Putamen (tissue), 1 donor: ENCODE data around the gene CIDEB.
"Not testable (repeated sequence)": the region's sequence is repeated elsewhere in the genome, so short reads cannot be mapped to it uniquely, and the experiment has no call there.

ENCODE experiments used
- DNase-seq: peaks from one replicate; pipeline ENCODE4 v3.0.0-alpha.2; 2016; ENCODE audit warnings: low spot score

CIDEB gene, protein sequence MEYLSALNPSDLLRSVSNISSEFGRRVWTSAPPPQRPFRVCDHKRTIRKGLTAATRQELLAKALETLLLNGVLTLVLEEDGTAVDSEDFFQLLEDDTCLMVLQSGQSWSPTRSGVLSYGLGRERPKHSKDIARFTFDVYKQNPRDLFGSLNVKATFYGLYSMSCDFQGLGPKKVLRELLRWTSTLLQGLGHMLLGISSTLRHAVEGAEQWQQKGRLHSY

DNA sequence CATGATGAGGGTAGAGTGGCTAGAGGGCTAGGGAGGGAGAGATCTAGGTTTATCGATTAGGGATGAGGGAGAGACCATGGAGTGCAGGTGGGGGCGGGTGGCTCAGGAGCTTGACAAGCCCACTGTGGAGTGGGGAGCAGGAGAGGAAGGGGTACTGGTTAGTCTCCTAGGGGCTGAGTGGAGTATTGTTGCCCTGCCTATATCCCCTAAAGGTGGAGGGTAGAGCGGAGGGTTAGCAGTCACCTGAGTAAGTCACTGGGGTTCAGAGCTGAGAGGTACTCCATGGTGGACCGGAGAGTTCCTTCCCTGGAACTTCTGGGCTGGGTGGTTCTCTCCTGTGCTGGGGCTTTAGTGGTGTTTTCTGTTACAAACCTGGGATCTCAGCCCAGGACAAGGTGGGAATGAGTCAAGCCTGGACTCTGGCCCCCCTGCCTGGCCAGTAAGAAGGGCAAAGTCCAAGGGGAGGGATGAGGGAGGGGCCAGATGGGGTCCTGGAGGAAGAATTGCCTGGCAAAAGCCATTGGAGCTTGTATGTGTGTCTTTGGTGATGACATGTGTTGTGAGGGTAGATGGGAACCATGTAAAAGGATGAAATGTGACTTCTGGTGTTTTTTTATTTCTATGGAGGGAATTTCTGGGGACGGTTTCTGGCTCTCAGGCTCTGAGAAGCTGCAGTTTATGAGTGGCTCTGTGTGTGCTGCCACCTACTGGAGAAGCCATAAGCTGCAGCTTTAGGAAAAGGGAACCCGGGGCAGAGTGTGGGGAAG is at the start of gene CIDEB:
TSS of gene CIDEB (minus strand) at position 403 of the 767 bp plus-strand sequence. CDS start at position 284, 119 bp downstream.
- no peak for DNase-seq

DNA sequence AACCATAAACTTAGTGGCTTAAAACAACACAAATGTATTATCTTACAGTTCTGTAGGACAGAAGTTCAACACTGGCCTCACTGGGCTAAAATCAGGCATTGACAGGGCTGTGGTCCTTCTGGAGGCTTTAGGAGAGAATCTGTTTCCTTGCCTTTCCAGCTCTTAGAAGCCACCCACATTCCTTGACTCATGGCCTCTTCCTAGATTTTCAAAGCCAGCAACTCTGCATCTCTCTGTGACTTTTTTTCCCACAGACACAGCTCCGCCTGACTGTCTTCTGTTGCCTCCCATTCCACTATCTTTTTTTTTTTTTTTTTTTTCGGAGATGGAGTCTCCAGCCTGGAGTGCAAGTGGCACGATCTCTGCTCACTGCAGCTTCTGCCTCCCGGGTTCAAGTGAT is 48.4 kb upstream of the CIDEB start:
- no peak for DNase-seq

DNA sequence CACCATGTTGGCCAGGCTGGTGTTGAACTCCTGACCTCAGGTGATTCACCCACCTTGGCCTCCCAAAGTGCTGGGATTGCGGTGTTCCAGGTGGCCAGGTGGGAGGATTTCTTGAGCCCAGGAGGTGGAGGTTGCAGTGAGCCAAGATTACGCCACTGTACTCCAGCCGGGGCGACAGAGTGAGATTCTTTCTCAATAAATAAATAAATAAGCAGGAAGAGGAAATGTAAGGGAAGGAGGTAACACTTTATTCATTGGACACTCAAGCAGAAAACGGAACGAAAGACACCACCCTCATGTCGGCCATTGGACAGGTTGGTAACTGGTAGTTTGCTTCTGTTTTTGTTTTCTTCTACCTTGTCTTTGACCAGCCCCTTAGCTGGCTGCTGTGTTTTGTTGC is 47.2 kb upstream of the CIDEB start:
- no peak for DNase-seq

DNA sequence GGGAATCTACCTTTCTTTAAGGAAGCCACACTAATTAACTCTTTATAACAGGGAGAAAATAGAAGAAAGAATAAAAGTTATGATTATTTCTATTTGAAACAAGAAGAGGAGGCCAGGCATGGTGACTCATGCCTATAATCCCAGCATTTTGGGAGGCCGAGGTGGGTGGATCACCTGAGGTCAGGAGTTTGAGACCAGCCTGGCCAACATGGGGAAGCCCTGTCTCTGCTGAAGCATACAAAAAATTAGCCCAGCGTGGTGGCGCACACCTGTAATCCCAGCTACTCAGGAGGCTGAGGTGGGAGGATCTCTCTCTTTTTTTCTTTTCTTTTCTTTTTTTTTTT is 46.7 kb upstream of the CIDEB start:
- DNase-seq = not testable (repeated sequence)

DNA sequence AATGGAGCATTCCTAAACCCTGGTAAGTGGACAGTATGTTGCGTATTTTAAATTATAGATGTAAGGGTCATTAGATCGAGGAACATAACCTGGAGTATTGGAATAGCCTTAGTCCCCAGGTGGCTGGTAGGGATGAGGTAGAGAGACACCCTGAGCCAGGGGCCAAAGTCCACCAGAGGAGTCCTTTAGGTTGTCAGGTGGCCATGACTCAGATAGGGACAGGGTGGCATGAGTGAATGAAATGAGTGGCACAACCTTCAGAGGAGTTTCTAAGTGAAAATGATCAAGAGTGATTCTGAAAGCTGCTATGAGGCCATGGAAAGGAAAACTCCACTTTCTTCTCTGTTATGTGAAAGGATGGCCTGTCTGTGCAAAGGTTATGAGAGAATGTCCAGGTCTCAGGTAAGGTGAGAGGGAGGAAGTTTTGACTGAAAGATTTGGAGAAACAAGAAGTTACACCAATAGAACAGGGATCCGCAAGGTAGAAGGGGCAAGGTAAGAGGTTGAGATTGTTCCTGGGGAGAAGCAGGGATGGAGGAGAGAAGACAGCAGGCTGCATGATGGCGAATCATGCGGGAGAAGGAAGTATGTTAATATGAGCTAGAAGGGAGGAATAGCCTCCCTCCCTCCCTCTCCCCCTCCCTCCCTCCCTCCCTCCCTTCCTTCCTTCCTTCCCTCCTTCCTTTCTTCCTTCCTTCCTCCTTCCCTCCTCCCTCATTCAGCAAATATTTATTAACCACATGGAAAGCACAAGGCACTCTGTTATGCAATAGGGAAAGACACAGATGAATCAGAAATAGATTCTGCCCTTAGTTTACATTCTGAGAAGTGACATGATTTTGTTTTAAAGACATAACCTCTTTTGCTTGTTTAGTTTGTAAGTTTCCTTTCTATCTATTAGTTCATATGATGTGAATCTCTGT is 46.0 kb upstream of the CIDEB start:
- no peak for DNase-seq

DNA sequence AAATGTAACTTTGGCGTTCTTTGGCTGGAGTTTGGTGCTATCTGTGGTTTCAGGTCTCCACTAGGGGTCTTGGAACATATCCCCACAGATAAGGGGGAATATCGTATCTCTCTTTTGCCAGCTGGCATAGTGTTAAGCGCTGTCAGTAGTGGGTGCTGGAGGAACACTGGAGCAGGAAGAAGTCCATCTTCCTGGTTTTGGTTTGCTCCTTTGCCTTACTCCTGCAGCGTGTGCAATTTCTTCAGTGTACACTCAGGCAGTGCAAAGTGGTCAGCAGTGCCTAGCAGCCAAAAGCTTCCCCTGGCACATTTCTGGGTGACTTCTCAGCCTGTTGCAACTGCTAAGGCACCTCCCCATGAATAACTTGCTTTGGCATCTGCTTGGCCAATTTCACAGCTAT is 43.7 kb upstream of the CIDEB start:
- no peak for DNase-seq

DNA sequence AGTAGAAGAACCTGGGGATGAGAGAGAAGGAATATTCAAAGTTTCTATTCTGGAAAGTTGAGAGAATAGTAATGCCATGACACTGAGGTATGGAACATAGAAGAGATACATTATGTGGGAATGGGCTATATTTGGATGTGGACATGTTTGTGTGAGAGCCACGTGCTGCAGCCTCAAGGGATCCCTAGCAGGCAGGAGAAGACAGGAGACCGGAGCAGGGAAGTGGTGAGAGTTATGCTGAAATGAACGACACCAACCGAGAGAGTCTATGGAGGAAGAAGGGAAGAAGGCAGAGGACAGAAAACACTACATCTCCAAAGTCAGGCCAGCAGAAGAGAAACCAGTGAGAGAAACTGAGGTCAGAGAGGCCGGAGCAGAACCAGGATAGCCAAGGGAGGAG is 42.0 kb upstream of the CIDEB start:
- no peak for DNase-seq

DNA sequence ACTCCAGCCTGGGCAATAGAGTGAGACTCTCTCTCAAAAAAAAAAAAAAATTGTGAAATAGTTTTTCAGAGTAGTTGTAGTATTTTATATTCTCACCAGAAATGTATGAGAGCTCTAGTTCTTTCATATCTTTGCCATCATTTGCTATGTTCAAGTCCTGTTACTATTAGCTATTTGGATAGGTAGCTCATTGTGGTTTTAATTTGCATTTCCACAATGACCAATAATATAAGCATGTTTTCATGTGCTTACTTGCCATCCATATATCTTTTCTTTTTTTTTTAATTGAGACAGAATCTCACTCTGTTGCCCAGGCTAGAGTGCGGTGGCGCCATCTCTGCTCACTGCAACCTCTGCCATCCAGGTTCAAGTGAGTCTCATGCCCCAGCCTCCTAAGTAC is 40.4 kb upstream of the CIDEB start:
- DNase-seq = no peak

DNA sequence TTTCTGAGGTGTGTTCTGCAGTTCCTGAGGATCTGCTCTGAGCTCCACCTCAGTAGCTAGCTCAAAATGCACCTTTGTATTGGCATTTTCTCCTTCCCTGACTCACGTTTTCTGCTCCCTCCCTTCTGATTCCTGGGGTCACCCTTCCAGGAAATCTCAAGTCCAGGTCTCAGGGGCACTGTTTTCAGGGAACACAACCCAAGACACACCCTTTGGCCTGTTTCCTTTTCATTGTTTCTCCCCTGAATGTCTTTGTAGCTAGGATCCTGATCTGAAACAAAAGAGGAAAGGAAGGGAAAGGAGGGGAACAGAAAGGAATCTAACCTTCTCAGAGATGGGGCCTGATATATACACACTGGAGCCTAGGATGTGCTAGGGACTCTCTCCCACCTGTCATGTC is 39.4 kb upstream of the CIDEB start:
- no peak for DNase-seq

DNA sequence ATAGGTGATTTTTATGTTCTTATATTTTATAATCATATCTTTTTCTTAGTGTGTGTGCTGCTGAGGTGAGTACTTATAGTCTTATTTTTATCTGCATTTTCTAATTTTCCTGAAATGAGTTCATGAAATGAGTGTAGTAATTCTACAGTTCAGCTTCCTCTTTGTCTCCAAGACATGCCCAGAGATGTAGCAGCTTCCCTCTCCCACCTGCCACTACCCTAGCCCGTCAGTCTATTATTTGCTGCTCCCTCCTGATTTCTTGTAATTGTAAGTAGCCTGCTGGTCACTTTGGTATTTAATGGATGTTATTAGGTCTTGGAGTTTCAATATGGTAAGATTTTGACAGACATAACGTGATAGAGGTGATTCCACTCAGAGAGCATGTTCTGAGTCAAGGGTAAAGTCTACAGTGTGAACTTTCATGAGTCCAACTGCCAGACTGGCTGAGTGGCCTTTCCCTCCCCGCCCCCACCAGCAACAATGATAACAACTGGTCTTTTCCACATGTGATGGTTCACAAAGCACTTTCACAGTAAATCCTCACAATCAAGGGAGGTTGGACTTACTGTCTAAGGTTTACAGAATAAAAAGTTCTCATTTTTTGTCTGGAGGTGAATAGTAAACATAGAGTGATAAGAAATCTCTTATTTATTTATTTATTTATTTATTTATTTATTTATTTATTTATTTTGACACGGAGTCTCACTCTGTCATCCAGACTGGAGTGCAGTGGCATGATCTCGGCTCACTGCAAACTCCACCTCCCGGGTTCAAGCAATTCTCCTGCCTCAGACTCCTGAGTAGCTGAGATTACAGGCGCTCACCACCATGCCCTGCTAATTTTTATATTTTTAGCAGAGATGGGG is 36.3 kb upstream of the CIDEB start:
- DNase-seq = no peak

DNA sequence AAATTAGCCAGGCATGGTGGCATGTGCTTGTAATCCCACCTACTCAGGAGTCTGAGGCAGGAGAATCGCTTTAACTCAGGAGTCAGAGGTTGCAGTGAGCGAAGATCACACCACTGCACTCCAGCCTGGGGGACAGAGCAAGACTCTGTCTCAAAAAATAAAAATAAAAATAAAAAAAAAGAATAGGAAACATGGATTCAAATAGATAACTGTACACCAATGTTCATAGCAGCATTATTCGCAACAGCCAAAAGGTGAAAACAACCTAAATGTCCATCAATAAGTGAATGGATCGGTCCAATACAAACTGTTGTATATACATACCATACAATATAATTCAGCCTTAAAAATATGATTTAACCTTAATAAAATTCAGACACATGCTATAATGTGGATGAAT is 35.1 kb upstream of the CIDEB start:
- no peak for DNase-seq

DNA sequence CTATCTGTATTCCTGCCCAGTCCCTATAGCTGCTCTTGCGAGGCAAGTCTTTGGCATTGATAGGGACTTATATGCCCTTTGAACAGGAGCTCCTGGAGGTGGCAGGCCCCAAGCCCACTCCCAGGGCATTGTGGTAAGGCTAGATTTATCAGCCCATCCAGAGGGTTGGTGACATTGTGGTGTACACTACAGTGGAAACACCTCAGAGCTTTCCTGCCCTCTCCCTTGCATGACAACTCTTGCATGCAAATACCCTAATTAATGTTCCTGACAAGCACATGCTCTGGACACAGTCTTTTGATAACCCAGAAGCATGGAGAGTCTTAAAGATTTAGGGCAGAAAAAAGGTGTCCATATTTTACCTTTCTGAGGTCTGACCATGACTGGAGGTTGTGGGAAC is 32.8 kb upstream of the CIDEB start:
- DNase-seq = no peak

DNA sequence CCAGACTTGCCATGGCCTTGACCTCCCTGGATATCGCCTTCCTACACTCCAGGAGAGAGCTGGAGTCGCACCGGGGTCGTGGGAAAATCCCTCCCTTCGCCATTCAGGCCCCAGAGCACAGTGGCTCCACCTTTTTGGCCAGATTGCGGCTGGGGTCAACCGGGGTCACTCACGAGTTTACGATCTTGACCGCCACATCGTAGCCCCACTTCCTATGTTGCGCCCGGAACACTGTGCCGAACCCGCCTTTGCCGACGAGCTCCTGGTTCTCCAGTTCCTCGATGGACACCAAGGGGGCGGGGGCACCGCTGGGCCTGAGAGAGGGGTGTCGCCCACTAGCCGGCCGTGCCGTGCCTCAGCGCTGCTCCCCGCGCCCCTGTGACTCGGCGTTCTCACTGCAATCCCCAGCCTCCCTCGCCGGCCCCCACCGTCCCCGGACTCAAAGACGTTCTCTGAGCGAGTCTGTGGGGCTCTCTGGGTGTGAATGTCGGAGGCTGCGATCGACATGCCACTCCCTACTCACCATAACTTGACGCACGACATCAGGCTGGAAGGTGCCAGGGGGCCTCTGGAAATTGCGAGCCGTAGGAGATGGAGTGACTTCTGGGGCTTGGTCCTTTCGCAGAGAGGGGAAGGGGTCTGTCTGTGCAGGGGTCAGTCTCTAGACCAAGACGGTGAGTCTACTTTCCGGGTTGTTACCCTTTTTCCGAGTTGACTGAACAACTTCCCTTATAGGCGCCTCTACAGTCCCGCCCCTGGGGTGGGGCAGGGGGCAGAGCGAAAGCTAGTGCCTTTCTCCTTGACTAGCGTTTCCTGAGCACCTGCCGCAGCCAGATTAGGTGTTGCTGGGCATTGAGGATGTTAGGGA is 31.7 kb upstream of the CIDEB start, which contains the start of gene RIPK3:
TSS of gene RIPK3 (minus strand) at position 708 of the 868 bp plus-strand sequence. CDS start at position 543, 165 bp downstream.
- no peak for DNase-seq

DNA sequence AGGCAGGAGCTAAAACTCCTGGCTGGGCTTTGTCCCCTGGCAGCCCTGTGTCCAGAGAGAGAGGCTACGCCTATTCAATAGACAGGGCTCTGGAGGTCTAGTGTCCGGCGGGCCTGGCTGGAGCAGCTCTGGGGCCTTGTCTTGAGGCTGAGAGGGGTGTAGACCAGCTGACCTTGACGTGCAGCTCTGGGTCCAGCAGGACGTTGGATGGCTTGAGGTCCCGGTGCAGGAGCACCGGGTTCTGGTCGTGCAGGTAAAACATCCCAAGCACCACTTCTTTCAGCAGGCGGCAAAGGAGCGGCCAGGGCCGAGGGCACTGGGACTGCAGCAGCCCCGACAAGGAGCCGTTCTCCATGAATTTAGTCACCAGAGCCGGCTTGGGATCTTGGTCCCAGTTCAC is 31.1 kb upstream of the CIDEB start:
- no peak for DNase-seq

DNA sequence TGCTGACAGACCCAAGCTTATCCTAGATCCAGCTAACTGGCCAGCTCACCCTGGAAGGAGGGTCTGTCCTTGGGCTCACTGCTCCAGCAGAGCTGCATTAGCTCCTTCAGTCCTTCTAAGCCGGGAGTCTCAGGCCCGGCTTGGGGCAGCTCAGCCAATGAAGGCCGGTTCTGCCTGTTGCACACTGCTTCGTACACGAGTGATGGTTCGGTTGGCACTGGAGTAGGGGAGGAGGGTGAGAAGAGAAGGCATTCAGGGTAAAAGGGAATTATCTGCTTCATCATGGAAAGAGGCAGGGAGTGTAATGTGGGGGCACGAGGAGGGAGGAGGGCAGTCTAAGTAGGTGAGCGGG is 30.0 kb upstream of the CIDEB start:
- DNase-seq = no peak

DNA sequence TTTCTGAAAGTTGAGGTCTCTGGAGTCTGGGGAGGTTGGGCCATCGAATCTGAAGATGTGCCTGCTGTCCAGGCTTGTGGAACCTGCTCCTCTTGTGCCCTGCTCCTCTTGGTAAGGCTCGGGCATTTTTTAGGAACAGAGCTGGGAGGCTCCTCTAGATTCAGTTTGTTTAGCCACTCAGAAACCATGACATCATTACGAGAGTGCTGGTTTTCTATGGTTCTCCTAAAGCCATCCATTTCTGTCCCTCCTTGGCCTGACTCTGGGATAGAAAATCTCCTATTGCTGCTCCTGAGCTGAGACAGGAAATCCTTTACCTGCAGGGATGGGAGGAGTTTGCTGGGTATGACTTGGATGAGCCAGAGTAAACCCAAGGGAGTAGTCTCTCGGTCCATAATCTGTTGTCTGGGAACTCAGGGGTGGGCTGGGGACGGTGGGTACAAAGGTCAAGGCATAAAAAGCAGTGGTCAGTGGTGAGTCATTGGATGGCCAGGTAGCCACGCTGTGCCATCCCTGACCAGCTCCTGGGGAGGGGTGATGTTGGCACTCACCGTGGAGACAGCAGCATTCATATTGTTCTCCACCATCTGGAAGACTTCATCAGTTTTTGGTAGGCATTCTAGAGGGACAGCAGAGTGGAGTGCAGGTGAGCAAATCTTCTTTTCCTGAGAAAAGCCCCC is 29.5 kb upstream of the CIDEB start:
- no peak for DNase-seq

DNA sequence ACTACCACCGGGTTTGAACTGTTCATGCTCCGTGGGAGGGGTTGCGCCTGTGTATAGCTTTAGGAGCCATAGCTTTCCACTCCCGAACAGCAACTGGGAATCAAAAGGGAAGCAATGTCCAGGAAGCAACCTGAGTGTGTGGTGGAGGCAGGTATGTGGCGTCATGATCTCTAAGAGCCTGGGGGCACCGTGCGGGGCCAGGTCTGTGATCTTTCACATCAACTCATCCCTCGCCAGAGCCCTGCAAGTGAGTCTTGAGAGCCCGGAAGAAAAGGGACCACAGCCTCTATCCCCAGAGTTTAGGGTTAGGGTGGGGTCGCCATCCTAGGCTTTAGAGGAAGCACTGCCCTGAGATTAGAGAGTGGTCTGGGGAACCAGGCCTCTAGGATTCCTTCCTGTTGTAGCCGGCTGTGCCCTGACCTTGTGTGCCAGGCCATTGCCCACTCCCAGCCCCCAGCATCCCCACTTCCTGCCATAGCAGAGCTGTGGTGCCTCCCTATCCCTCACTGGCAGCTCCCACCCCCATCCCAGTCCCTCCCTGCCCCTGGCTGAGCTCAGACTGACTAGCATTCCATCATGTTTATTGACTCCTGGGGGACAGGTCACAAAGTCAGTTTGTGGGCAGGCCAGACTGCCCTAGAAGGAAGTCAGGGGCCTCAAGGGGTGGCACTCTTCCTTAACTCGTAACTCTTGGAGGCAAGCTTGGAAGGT is 27.8 kb upstream of the CIDEB start:
- no peak for DNase-seq

DNA sequence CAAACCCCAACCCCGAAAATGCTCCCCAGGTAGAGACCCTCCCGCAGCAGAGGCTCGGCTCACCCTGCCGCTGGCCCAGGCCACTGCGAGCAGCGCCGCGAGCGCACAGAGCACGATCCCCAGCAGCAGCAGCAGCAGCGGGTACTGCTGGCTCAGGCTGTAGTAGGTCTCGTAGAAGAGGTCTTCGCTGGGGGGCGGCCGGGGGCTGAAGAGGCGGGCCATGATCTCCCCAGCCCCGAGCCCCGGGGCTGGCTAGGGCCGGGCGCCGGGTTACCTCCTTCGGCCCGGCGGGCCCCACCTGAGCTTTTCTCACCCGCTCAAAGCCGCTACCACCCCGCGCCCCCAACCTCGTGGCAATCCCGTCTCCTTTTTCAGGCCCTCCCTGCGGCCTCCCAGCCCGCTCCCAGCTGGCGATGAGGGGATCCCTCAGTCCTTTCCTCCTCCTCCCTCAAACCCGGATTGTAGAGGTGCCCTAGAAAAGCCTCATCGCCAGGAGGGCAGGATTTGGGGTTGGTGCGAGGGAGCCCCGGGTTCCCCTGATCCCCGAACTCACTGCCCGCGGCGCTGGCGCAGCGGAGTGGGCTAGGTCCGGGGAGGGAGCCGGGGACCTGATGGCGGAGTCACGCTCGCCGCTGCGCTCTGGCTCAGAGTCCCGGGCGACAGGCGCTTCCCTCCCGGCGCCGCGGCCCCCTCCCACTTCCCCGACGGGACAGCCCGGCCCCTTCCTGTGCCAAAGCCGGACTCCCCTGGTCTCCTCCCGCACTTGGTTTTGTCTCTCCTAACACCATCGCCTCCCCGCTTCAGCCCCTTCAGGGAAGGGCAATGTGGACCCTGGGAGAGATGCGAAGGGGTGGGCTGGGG is 26.9 kb upstream of the CIDEB start, which contains the start of gene ADCY4:
TSS of gene ADCY4 (minus strand) at position 641 of the 861 bp plus-strand sequence. CDS start at position 222, 419 bp downstream.
- no peak for DNase-seq
